GM12878 (cell line): ENCODE results near the gene ATP13A2.

Experiments used
- CEBPB ChIP-seq, 2 experiments: fragments of 150-350 bp in 1 of 2; IDR thresholded peaks; 2 replicates each; pipeline ENCODE4 v1.6.1; 2012 to 2014; ENCODE audit warnings: low read depth in 2 of 2, low read length in 2 of 2, borderline replicate concordance in 1 of 2, inconsistent platforms in 1 of 2
- CTCF ChIP-seq, 3 experiments: IDR thresholded peaks in 2 of 3; conservative IDR thresholded peaks in 1 of 3; 2 replicates each; pipeline ENCODE4 v1.5.1; 2011; ENCODE audit warnings: low read depth in 3 of 3, low read length in 3 of 3, mild to moderate bottlenecking in 3 of 3, control low read depth in 2 of 3, moderate library complexity in 2 of 3, inconsistent platforms in 1 of 3, mixed read lengths in 1 of 3; ENCODE audit not compliant: control insufficient read depth in 2 of 3, insufficient read depth in 1 of 3; ENCODE audit errors: extremely low read depth in 1 of 3
- IRF5 ChIP-seq: fragments of 450-650 bp; IDR thresholded peaks from 2 replicates; pipeline ENCODE4 v1.6.1; 2017; ENCODE audit warnings: borderline replicate concordance
- MLLT1 ChIP-seq: fragments of 450-650 bp; IDR thresholded peaks from 2 replicates; pipeline ENCODE4 v1.6.1; 2016; ENCODE audit warnings: mild to moderate bottlenecking
- POLR2A ChIP-seq: IDR thresholded peaks from 2 replicates; pipeline ENCODE4 v1.6.1; 2011; ENCODE audit warnings: low read depth, mild to moderate bottlenecking, low read length
- SUPT20H ChIP-seq: IDR thresholded peaks from 2 replicates; pipeline ENCODE4 v1.6.1; 2011; ENCODE audit warnings: low read depth, mild to moderate bottlenecking, low read length, moderate library complexity, borderline replicate concordance; ENCODE audit not compliant: control insufficient read depth

- no peak for TF ChIP-seq SUPT20H
- no peak for TF ChIP-seq POLR2A
- no peak for TF ChIP-seq MLLT1
- TF ChIP-seq CTCF (IDR thresholded peaks at IDR 0.05 in 2 of 3, conservative IDR thresholded peaks at IDR 0.05 in 1 of 3; ENCODE audit: control insufficient read depth in 2 of 3, extremely low read depth in 1 of 3, insufficient read depth in 1 of 3, low read depth in 3 of 3, low read length in 3 of 3) = 0 out of 6 replicates have a peak, but pooled peaks of 1 of the 3 experiments have one; percentile 13
- no peak for TF ChIP-seq CEBPB (IDR thresholded peaks at IDR 0.05; ENCODE audit: borderline replicate concordance in 1 of 2, low read depth in 2 of 2, low read length in 2 of 2)
- TF ChIP-seq IRF5 = no peak
Observed at GRCh38 chr1:16999863-17000262, 11.9 kb downstream of the ATP13A2 start.
